SK-N-SH (cell line): ENCODE data around the gene CD180. TPM values are rescaled to one million over a fixed set of nuclear protein-coding genes. Genes with fewer than 3 reads are reported as not detected.

ENCODE experiments used
- CTCF ChIA-PET: fragments of 300-600, 350-600 bp; formaldehyde crosslinking; extraction: SDS; loops from one replicate; lab custom pipeline; 2021; lab: Yijun Ruan, JAX
- POLR2A ChIA-PET: fragments of 350-600 bp; sonication (Branson Sonifier 250); formaldehyde crosslinking; extraction: SDS; loops from one replicate; lab custom pipeline; 2020; ENCODE audit warnings: antibody characterized with exemption, inconsistent platforms; lab: Yijun Ruan, JAX
- DNase-seq: peaks from one replicate; pipeline ENCODE4 v3.0.0; 2012
- H2AFZ ChIP-seq: fragments of 200-600 bp; sonication (generic); 2 replicates; pipeline ENCODE4 v1.8.1; 2016; ENCODE audit warnings: antibody characterized with exemption, mild to moderate bottlenecking, low read depth
- H3F3A ChIP-seq: fragments of 200-600 bp; sonication (generic); replicated peaks from 2 replicates; pipeline ENCODE3; 2016; ENCODE audit warnings: antibody characterized with exemption, mild to moderate bottlenecking; ENCODE audit not compliant: insufficient read depth
- H3K27ac ChIP-seq, 2 experiments: fragments of 200-500 bp in 1 of 2; fragments of 200-600 bp in 1 of 2; sonication (Bioruptor generic) in 1 of 2; sonication (generic), shearing (Covaris generic) in 1 of 2; 2 replicates each; pipeline versions ENCODE4 v1.5.1 to v1.6.1; 2014 to 2016; ENCODE audit warnings: low read depth in 2 of 2, inconsistent platforms in 1 of 2, low read length in 1 of 2, mild to moderate bottlenecking in 1 of 2, mixed read lengths in 1 of 2
- H3K27me3 ChIP-seq: fragments of 200-600 bp; sonication (generic), shearing (Covaris generic); 2 replicates; pipeline ENCODE4 v1.6.1; 2016; ENCODE audit warnings: mixed run types; ENCODE audit not compliant: insufficient read depth
- H3K36me3 ChIP-seq, 2 experiments: fragments of 200-500 bp in 1 of 2; fragments of 200-600 bp in 1 of 2; sonication (Bioruptor generic) in 1 of 2; sonication (generic) in 1 of 2; replicated peaks in 1 of 2; 2 replicates each; pipeline versions ENCODE3 to v1.5.1; 2014 to 2016; ENCODE audit warnings: low read length in 1 of 2, mild to moderate bottlenecking in 1 of 2; ENCODE audit not compliant: insufficient read depth in 2 of 2, control insufficient read depth in 1 of 2
- H3K4me1 ChIP-seq, 2 experiments: fragments of 200-500 bp in 1 of 2; fragments of 200-600 bp in 1 of 2; sonication (Bioruptor generic) in 1 of 2; sonication (generic), shearing (Covaris generic) in 1 of 2; 2 replicates each; pipeline versions ENCODE4 v1.5.1 to v1.6.1; 2014 to 2016; ENCODE audit warnings: low read depth in 1 of 2, low read length in 1 of 2, mixed run types in 1 of 2; ENCODE audit not compliant: insufficient read depth in 2 of 2, control insufficient read depth in 1 of 2
- H3K4me2 ChIP-seq: fragments of 200-600 bp; sonication (generic), shearing (Covaris generic); 2 replicates; pipeline ENCODE4 v1.6.1; 2017; ENCODE audit warnings: mixed run types
- H3K4me3 ChIP-seq, 2 experiments: fragments of 200-500 bp in 1 of 2; fragments of 200-600 bp in 1 of 2; sonication (Bioruptor generic) in 1 of 2; sonication (generic), shearing (Covaris generic) in 1 of 2; 2 replicates each; pipeline versions ENCODE4 v1.5.1 to v1.8.1; 2014 to 2016; ENCODE audit warnings: low read depth in 2 of 2, inconsistent platforms in 1 of 2, low read length in 1 of 2, mild to moderate bottlenecking in 1 of 2, mixed read lengths in 1 of 2, moderate library complexity in 1 of 2
- H3K79me2 ChIP-seq: fragments of 200-600 bp; sonication (generic); 2 replicates; pipeline ENCODE4 v1.8.1; 2017; ENCODE audit warnings: mild to moderate bottlenecking; ENCODE audit not compliant: insufficient read depth
- H3K9ac ChIP-seq: fragments of 200-600 bp; sonication (generic); 2 replicates; pipeline ENCODE4 v1.6.1; 2017; ENCODE audit warnings: mixed run types
- H3K9me2 ChIP-seq: fragments of 200-600 bp; sonication (generic); 2 replicates; pipeline ENCODE4 v1.6.1; 2017; ENCODE audit warnings: mixed run types
- H3K9me3 ChIP-seq: fragments of 200-600 bp; sonication (generic); 2 replicates; pipeline ENCODE4 v1.6.1; 2017; ENCODE audit warnings: mixed run types, mild to moderate bottlenecking, moderate library complexity
- H4K20me1 ChIP-seq: fragments of 200-600 bp; sonication (generic); 2 replicates; pipeline ENCODE4 v1.6.1; 2017; ENCODE audit warnings: mild to moderate bottlenecking, mixed run types; ENCODE audit not compliant: insufficient read depth
- CHD2 ChIP-seq: fragments of 150-350 bp; IDR thresholded peaks from 2 replicates; pipeline ENCODE4 v1.6.1; 2018; ENCODE audit warnings: low read length; ENCODE audit not compliant: partially characterized antibody
- ELF1 ChIP-seq: IDR thresholded peaks from 2 replicates; pipeline ENCODE4 v1.4.0; 2012
- EP300 ChIP-seq, 2 experiments: IDR thresholded peaks; 2 replicates each; pipeline versions ENCODE4 v1.4.0 to v1.6.1; 2012; ENCODE audit warnings: borderline replicate concordance in 1 of 2, low read depth in 1 of 2, low read length in 1 of 2
- FOSL2 ChIP-seq: IDR thresholded peaks from 2 replicates; pipeline ENCODE4 v1.4.0; 2012; ENCODE audit warnings: low read depth, mild to moderate bottlenecking, moderate library complexity, borderline replicate concordance
- FOXJ3 ChIP-seq: sonication (generic); formaldehyde crosslinking; IDR thresholded peaks from 2 replicates; pipeline ENCODE4 v1.5.1; 2020; ENCODE audit warnings: mild to moderate bottlenecking, missing genetic modification reagents
- FOXM1 ChIP-seq: IDR thresholded peaks from 2 replicates; pipeline ENCODE4 v1.4.0; 2012; ENCODE audit warnings: low read depth, mild to moderate bottlenecking
- GABPA ChIP-seq: IDR thresholded peaks from 2 replicates; pipeline ENCODE4 v1.4.0; 2012; ENCODE audit warnings: low read depth, mild to moderate bottlenecking
- GATA2 ChIP-seq: sonication (generic); formaldehyde crosslinking; IDR thresholded peaks from 2 replicates; pipeline ENCODE4 v1.5.0; 2020; ENCODE audit warnings: mild to moderate bottlenecking, missing genetic modification reagents
- MEF2A ChIP-seq: IDR thresholded peaks from 2 replicates; pipeline ENCODE4 v1.4.0; 2012; ENCODE audit warnings: low read depth, borderline replicate concordance
- MXI1 ChIP-seq: IDR thresholded peaks from 2 replicates; pipeline ENCODE4 v1.6.1; 2012; ENCODE audit warnings: mild to moderate bottlenecking, low read depth, low read length, improper control_type of control experiment
- NRF1 ChIP-seq: IDR thresholded peaks from 2 replicates; pipeline ENCODE4 v1.6.1; 2012; ENCODE audit warnings: low read depth, mild to moderate bottlenecking, low read length
- POLR2AphosphoS5 ChIP-seq: IDR thresholded peaks from 2 replicates; pipeline ENCODE4 v1.6.1; 2012; ENCODE audit warnings: low read depth, low read length
- RCOR1 ChIP-seq: fragments of 150-350 bp; IDR thresholded peaks from 2 replicates; pipeline ENCODE4 v1.6.1; 2017; ENCODE audit warnings: antibody characterized with exemption, low read length
- SIN3A ChIP-seq: IDR thresholded peaks from 2 replicates; pipeline ENCODE4 v1.6.1; 2012; ENCODE audit warnings: low read depth, mild to moderate bottlenecking, low read length, moderate library complexity, borderline replicate concordance
- TCF12 ChIP-seq: IDR thresholded peaks from 2 replicates; pipeline ENCODE4 v1.4.0; 2012
- TEAD4 ChIP-seq: IDR thresholded peaks from 2 replicates; pipeline ENCODE4 v1.4.0; 2012; ENCODE audit warnings: mild to moderate bottlenecking, borderline replicate concordance; ENCODE audit not compliant: insufficient read depth
- WGBS: methylation state at CpG from one replicate; pipeline ENCODE4 v1.1.6; 2017; ENCODE audit warnings: low lambda C conversion rate; 5-methylcytosine and 5-hydroxymethylcytosine counted together
- polyA plus RNA-seq, 3 experiments: library from polyadenylated mRNA; depleted of rRNA; stranded (reverse); fragments of >200 nt; gene quantifications; 2 replicates each; pipeline ENCODE4 v1.2.3, GENCODE V29; 2012
- TF ChIP-seq, protein P1 (sequence below): IDR thresholded peaks from 2 replicates; pipeline ENCODE4; 2012
- TF ChIP-seq, protein P2 (sequence below): IDR thresholded peaks from 2 replicates; pipeline ENCODE4 v1.4.0; 2012; ENCODE audit warnings: low read depth
- TF ChIP-seq, protein P3 (sequence below): IDR thresholded peaks from 2 replicates; pipeline ENCODE4 v1.4.0; 2012; ENCODE audit warnings: low read depth, borderline replicate concordance
- TF ChIP-seq, protein P4 (sequence below): fragments of 200-600 bp; sonication (generic); IDR thresholded peaks from 2 replicates; pipeline ENCODE4 v1.6.1; 2017; ENCODE audit warnings: antibody characterized with exemption, mild to moderate bottlenecking, moderate library complexity
- TF ChIP-seq, protein P5 (sequence below): fragments of 150-350 bp; IDR thresholded peaks from 2 replicates; pipeline ENCODE4 v1.6.1; 2016; ENCODE audit warnings: mild to moderate bottlenecking, low read depth, low read length

CD180 gene
- polyA plus RNA-seq, 1 of the 3 experiments (the other 2 are of a cell fraction) = 0.02 TPM

DNA sequence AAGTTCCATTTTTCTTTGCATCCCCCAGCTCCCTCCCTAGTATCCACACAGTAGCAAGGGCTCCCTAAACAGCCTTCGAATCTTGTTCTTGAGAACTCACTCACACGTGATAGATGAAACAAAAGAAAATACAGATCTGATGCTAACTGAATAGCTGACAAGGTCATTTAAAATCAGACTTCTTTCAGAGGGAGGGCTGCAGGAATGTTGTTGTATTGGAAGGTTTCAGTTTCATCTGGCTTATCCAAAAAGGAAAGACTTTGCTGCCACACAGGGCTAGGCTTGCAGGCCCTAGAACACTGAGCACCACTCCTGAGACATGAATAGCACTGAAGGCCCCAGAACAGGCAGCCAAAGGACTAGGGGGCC is 3.2 kb downstream of the CD180 start:
- Histone ChIP-seq H3K9me2 (no peaks in the 10 kb centered on the region), H3K27ac (no peak overlapping the region), H3K9me3 (no peaks in the 10 kb centered on the region), H3K27me3 (no peaks in the 10 kb centered on the region), H3K9ac (no peak overlapping the region), H3K4me2 (no peak overlapping the region), H3K79me2 (no peaks in the 10 kb centered on the region), H2AFZ (no peak overlapping the region), H3K4me3 (no peak overlapping the region), H3K4me1 (no peaks in the 10 kb centered on the region; a peak in 1 of 4 replicates), H4K20me1 (no peaks in the 10 kb centered on the region), H3K36me3 (no peaks in the 10 kb centered on the region), H3F3A (no peaks in the 10 kb centered on the region)
- TF ChIP-seq, protein P1, sequence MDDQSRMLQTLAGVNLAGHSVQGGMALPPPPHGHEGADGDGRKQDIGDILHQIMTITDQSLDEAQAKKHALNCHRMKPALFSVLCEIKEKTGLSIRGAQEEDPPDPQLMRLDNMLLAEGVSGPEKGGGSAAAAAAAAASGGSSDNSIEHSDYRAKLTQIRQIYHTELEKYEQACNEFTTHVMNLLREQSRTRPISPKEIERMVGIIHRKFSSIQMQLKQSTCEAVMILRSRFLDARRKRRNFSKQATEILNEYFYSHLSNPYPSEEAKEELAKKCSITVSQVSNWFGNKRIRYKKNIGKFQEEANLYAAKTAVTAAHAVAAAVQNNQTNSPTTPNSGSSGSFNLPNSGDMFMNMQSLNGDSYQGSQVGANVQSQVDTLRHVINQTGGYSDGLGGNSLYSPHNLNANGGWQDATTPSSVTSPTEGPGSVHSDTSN = no peak
- TF ChIP-seq GABPA (no peak), MEF2A (no peak), FOSL2 (no peak)
- TF ChIP-seq, protein P2, sequence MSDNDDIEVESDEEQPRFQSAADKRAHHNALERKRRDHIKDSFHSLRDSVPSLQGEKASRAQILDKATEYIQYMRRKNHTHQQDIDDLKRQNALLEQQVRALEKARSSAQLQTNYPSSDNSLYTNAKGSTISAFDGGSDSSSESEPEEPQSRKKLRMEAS = no peak
- POLR2A ChIA-PET = no interaction called here
- no peak for DNase-seq
- CTCF ChIA-PET = interaction anchor here (1.0 to 1.7 kb wide), 2 partner anchors 36 to 205 kb away, joined by 3 to 5 read pairs; no protein-coding TSS in a partner anchor
- 83% methylated on average over 2 of the region's 2 CpGs for WGBS

DNA sequence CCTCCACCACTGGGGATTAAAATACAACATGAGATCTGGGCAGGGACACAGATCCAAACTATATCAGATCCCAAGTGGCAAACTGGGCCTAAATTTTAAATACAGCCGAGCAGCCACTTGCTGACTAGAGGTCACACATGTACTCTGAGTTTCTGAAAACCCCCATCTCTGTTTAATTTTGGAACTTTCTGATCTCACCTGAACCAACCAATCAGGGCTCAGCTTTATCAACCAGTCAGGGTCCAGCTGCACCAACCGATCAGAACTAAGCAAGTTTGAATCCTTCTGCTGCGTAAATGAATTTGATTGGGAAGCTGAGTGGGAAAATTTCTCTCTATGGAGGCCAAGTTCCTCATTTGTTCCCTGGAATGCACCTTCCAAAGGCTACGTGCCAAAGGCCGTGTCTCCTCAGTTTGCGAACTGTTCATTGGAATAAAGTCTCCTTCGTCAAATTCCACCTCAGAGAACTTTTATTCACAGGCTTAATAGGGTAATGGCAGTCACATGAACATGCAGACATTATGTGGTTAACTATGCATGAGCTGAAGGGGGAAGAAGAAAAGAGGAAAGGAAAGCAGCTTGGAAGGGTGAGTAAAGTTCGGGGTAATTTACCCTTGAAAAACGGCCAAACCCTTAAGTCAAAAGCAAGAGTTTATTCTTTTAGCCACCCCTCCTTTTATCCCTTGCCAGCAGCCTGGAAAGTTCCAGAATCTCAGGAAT is 3.7 kb downstream of the CD180 start:
- Histone ChIP-seq H3K9me3 (no peaks in the 10 kb centered on the region), H4K20me1 (no peaks in the 10 kb centered on the region), H3K4me2 (no peak overlapping the region), H3K4me1 (no peaks in the 10 kb centered on the region; a peak in 1 of 4 replicates), H3K36me3 (no peaks in the 10 kb centered on the region), H3K9ac (no peak overlapping the region), H3F3A (no peaks in the 10 kb centered on the region), H3K27ac (no peak overlapping the region), H3K9me2 (no peaks in the 10 kb centered on the region), H3K4me3 (no peak overlapping the region), H3K27me3 (no peaks in the 10 kb centered on the region), H3K79me2 (no peaks in the 10 kb centered on the region), H2AFZ (no peak overlapping the region)
- DNase-seq = no peak
- 84% methylated on average over 9 of the region's 9 CpGs for WGBS
- TF ChIP-seq, protein P2 = no peak
- TF ChIP-seq TCF12 = no peak
- TF ChIP-seq POLR2AphosphoS5 = no peak
- TF ChIP-seq CHD2 = no peak
- TF ChIP-seq, protein P1 = no peak
- TF ChIP-seq, protein P3, sequence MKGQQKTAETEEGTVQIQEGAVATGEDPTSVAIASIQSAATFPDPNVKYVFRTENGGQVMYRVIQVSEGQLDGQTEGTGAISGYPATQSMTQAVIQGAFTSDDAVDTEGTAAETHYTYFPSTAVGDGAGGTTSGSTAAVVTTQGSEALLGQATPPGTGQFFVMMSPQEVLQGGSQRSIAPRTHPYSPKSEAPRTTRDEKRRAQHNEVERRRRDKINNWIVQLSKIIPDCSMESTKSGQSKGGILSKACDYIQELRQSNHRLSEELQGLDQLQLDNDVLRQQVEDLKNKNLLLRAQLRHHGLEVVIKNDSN = no peak
- no peak for TF ChIP-seq GATA2
- TF ChIP-seq FOXJ3 (CRISPR knock-in tag) = no peak
- TF ChIP-seq ELF1 = no peak
- no peak for TF ChIP-seq SIN3A
- no peak for TF ChIP-seq FOXM1
- TF ChIP-seq RCOR1 = no peak
- TF ChIP-seq, protein P4, sequence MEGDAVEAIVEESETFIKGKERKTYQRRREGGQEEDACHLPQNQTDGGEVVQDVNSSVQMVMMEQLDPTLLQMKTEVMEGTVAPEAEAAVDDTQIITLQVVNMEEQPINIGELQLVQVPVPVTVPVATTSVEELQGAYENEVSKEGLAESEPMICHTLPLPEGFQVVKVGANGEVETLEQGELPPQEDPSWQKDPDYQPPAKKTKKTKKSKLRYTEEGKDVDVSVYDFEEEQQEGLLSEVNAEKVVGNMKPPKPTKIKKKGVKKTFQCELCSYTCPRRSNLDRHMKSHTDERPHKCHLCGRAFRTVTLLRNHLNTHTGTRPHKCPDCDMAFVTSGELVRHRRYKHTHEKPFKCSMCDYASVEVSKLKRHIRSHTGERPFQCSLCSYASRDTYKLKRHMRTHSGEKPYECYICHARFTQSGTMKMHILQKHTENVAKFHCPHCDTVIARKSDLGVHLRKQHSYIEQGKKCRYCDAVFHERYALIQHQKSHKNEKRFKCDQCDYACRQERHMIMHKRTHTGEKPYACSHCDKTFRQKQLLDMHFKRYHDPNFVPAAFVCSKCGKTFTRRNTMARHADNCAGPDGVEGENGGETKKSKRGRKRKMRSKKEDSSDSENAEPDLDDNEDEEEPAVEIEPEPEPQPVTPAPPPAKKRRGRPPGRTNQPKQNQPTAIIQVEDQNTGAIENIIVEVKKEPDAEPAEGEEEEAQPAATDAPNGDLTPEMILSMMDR = no peak
- no peak for TF ChIP-seq EP300 (IDR thresholded peaks at IDR 0.05; ENCODE audit: borderline replicate concordance in 1 of 2, low read depth in 1 of 2, low read length in 1 of 2)
- no peak for TF ChIP-seq MXI1
- TF ChIP-seq TEAD4 = no peak
- TF ChIP-seq NRF1 = no peak
- TF ChIP-seq, protein P5, sequence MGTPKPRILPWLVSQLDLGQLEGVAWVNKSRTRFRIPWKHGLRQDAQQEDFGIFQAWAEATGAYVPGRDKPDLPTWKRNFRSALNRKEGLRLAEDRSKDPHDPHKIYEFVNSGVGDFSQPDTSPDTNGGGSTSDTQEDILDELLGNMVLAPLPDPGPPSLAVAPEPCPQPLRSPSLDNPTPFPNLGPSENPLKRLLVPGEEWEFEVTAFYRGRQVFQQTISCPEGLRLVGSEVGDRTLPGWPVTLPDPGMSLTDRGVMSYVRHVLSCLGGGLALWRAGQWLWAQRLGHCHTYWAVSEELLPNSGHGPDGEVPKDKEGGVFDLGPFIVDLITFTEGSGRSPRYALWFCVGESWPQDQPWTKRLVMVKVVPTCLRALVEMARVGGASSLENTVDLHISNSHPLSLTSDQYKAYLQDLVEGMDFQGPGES = no peak
- TF ChIP-seq GABPA = no peak
- CTCF ChIA-PET = interaction anchor here (1.0 to 1.7 kb wide), 2 partner anchors 36 to 204 kb away, joined by 3 to 5 read pairs; no protein-coding TSS in a partner anchor
- POLR2A ChIA-PET = no interaction called here
